HFFc6 (cell line): ENCODE measurements around the gene SAMD14. TPM values are rescaled to one million over a fixed set of nuclear protein-coding genes. Genes with fewer than 3 reads are reported as not detected.
A peak's percentile ranks its signal among the peaks of the same experiment; 100 is the strongest.

Experiments used
- DNase-seq: peaks from one replicate; pipeline ENCODE4 v3.0.0-alpha.2; 2018
- H3K27ac Mint-ChIP-seq: 2 replicates; pipeline ENCODE4 v1.8.0; 2020; ENCODE audit warnings: mild to moderate bottlenecking, mixed read lengths
- H3K27me3 Mint-ChIP-seq: 2 replicates; pipeline ENCODE4 v1.8.0; 2021; ENCODE audit warnings: mild to moderate bottlenecking, moderate library complexity, mixed read lengths; ENCODE audit not compliant: insufficient read depth
- H3K36me3 Mint-ChIP-seq: 2 replicates; pipeline ENCODE4 v1.8.0; 2021; ENCODE audit warnings: low read depth, mixed read lengths
- H3K4me1 Mint-ChIP-seq: 2 replicates; pipeline ENCODE4 v1.8.0; 2020; ENCODE audit warnings: low read depth, mixed read lengths
- H3K4me3 Mint-ChIP-seq: 2 replicates; pipeline ENCODE4 v1.8.0; 2020; ENCODE audit warnings: mild to moderate bottlenecking, moderate library complexity, mixed read lengths
- H3K9me3 Mint-ChIP-seq: 2 replicates; pipeline ENCODE4 v1.8.0; 2020; ENCODE audit warnings: mild to moderate bottlenecking, mixed read lengths
- total RNA-seq, 6 experiments: library from RNA; stranded (reverse); fragmentation: NEBNext Ultra II Directional; extraction: Animal tissue kit (Norgen Biotek cat#: 25700); gene quantifications; 2 replicates in 1 of 6; 3 replicates in 5 of 6; pipeline ENCODE4 v1.2.3, GENCODE V29; 2021
- TF ChIP-seq, protein P1 (sequence below): fragments of 200-600 bp; sonication (generic); IDR thresholded peaks from 2 replicates; pipeline ENCODE4 v1.5.0; 2021; ENCODE audit warnings: antibody characterized with exemption, mild to moderate bottlenecking

Gene SAMD14
- total RNA-seq, 6 experiments from 2014 or later, result 4.3 to 14.1 (median 11.4) TPM

DNA sequence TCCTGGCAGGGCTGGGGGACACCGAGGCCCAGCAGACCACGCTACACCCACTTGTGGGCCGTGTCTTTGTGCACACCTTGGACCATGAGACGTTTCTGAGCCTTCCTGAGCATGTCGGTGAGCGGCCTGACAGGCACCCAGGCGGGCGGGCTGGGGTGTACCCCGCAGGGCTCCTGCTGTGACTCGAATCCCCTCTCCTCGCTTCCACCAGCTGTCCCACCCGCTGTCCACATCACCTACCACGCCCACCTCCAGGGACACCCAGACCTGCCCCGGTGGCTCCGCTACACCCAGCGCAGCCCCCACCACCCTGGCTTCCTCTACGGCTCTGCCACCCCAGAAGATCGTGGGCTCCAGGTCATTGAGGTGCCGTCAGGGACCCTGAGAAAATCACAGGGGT, 37.4 kb upstream of the SAMD14 start:
- TF ChIP-seq, protein P1, sequence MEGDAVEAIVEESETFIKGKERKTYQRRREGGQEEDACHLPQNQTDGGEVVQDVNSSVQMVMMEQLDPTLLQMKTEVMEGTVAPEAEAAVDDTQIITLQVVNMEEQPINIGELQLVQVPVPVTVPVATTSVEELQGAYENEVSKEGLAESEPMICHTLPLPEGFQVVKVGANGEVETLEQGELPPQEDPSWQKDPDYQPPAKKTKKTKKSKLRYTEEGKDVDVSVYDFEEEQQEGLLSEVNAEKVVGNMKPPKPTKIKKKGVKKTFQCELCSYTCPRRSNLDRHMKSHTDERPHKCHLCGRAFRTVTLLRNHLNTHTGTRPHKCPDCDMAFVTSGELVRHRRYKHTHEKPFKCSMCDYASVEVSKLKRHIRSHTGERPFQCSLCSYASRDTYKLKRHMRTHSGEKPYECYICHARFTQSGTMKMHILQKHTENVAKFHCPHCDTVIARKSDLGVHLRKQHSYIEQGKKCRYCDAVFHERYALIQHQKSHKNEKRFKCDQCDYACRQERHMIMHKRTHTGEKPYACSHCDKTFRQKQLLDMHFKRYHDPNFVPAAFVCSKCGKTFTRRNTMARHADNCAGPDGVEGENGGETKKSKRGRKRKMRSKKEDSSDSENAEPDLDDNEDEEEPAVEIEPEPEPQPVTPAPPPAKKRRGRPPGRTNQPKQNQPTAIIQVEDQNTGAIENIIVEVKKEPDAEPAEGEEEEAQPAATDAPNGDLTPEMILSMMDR, result no peak
- Mint-ChIP-seq H3K36me3 (no peaks in the 10 kb centered on the region), H3K9me3 (peaks cover 5% of the 10 kb centered on the region; the same call in 1 of the 2 replicates), H3K27me3 (peaks cover 42% of the 10 kb centered on the region), H3K27ac (no peak overlapping the region), H3K4me1 (peaks cover 15% of the 10 kb centered on the region), H3K4me3 (no peak overlapping the region; the same call in 1 of the 2 replicates)
- DNase-seq, result no peak

DNA sequence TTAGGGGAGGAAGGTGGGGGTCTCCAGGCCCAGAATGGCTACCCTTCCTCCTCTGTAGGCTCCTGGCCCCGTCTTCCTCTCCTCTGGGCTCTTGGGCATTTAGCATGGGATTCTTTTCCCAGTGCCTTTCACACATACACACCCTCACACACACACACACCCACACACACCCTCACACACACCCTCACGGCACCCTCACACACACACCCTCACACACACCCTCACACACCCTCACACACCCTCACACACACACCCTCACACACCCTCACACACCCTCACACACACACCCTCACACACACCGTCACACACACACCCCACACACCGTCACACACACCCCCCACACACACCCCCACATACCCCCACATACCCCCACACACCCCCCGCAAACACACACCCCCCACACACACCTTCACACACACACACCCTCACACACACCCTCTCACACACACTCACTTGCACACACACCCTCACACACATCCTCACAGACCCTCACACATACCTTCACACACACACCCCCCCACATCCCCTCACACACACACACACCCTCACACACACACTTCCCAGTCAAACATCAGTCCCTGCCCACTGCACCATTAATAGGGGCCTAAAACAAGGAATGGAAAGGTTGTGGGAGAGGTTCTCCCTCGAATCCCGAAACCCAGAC, 36.7 kb upstream of the SAMD14 start:
- TF ChIP-seq, protein P1, result no peak
- DNase-seq, result no peak
- Mint-ChIP-seq H3K27me3 (peaks cover 37% of the 10 kb centered on the region), H3K4me3 (peak overlapping the region; percentile 14; the same call in 1 of the 2 replicates), H3K4me1 (peaks cover 19% of the 10 kb centered on the region), H3K9me3 (peaks cover 5% of the 10 kb centered on the region; the same call in 1 of the 2 replicates), H3K36me3 (no peaks in the 10 kb centered on the region), H3K27ac (no peak overlapping the region)

DNA sequence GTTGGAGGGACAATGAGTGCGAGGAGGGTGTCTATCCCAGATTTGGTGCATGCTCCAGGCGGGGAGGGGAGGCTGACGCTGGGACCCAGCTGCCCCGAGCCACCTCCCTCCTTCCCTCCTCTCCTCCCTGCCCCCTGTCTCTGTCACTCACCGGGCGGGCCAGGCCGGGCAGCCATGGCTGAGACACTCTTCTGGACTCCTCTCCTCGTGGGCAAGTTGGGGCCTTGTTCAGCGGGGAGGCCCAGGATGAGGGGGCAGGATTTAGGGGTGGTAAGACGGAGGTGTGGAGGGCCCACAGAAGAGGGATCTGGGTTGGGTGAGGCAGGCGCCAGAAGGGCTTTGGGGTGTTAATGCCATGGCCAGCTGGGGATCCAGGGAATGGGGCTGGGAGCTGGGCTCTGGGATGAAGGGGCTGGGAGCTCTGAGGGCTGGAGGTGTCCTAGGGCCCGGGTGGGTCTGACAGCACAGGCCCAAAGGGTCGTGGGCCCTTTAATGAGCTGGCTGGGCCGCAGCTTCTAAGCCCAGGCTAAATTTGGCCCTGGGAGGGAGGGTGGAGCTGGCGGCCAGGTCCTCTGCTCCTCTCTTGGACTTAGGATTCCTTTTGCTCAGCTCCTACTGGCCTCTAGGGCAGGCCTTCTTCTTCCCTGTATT, 36.0 kb upstream of the SAMD14 start, which contains the start of gene SGCA:
Gene SGCA (plus strand): TSS at position 139 of the 651 bp plus-strand sequence. CDS start 36 bp downstream, at position 175.
- H3K4me1 Mint-ChIP-seq, result peaks cover 26% of the 10 kb centered on the region
- no peak within 1 kb of the TSS for H3K27ac Mint-ChIP-seq
- no peak for DNase-seq
- H3K9me3 Mint-ChIP-seq, result peaks cover under 1% of the 10 kb centered on the region; the same call in 1 of the 2 replicates
- H3K4me3 Mint-ChIP-seq, result peak within 1 kb of the TSS; percentile 14; the same call in 1 of the 2 replicates
- peaks cover 34% of the 10 kb centered on the region for H3K27me3 Mint-ChIP-seq
- no peaks in the 10 kb centered on the region for H3K36me3 Mint-ChIP-seq
- TF ChIP-seq, protein P1, result no peak

DNA sequence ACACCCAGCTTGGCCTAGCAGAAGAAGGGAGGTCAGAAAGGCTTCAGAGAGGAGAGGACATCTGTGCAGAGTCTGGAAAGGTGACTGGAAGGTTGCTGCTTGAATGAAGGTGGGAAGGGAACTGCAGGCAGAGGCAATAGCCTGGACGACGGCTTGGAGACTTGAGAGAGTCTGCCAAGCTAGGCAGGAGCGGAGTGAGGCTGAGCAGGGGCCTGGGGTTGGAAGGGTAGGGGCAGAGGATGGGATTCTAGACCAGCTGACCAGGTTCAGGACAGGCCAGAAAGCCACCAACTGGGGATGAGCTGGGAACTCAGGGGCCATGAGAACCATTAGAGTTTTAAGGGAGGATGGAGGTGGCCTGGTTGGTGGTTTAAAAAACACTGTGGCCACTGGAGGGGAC, 35.5 kb upstream of the SAMD14 start:
- no peaks in the 10 kb centered on the region for H3K36me3 Mint-ChIP-seq
- peaks cover 31% of the 10 kb centered on the region for H3K4me1 Mint-ChIP-seq
- no peak overlapping the region for H3K4me3 Mint-ChIP-seq
- no peak for DNase-seq
- no peaks in the 10 kb centered on the region for H3K9me3 Mint-ChIP-seq
- no peak overlapping the region for H3K27ac Mint-ChIP-seq
- peaks cover 34% of the 10 kb centered on the region for H3K27me3 Mint-ChIP-seq
- TF ChIP-seq, protein P1, result no peak

DNA sequence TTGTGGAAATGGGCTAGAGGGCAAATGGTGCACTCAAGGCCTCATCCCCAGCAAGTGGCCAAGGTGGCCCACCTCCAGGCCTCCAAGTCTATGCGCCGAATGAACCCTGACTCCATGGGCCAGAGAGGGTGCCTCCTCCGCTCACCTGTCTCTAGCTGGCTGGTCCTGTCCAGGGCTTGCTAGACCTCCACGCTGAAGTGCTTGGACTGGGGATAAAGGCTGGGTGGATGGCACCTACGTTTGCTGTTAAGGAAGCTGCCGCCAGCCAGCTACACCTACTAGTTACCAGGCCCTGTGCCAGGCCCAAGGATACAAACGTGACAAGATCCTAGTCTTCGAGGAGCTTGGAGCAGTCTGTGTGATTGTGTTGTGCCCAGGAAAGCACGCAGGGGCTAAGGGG, 35.1 kb upstream of the SAMD14 start:
- TF ChIP-seq, protein P1, result no peak
- Mint-ChIP-seq H3K27ac (no peak overlapping the region), H3K36me3 (no peaks in the 10 kb centered on the region), H3K4me1 (peaks cover 31% of the 10 kb centered on the region), H3K4me3 (no peak overlapping the region), H3K27me3 (peaks cover 30% of the 10 kb centered on the region), H3K9me3 (no peaks in the 10 kb centered on the region)
- no peak for DNase-seq
